WTC11 (cell line): ENCODE measurements around the gene GLRA3. TPM values are rescaled to one million over a fixed set of nuclear protein-coding genes. Genes with fewer than 3 reads are reported as not detected.

Experiments
- ATAC-seq: fragments of 200-7000 bp; cut with Tn5 transposase; 2 replicates; pipeline ENCODE4 v1.10.0; 2021; ENCODE audit warnings: mild to moderate bottlenecking, moderate library complexity
- CTCF ChIA-PET: fragments of 300-600 bp; sonication (Branson Sonifier 250); formaldehyde crosslinking; loops from one replicate; lab custom pipeline; 2021; ENCODE audit warnings: antibody characterized with exemption; lab: Charles Lee
- POLR2A ChIA-PET: fragments of 350-600 bp; sonication (Branson Sonifier 250); formaldehyde crosslinking; loops from one replicate; lab custom pipeline; 2021; ENCODE audit warnings: antibody characterized with exemption; lab: Charles Lee
- DNase-seq: peaks from one replicate; pipeline ENCODE4 v3.0.0; 2021; ENCODE audit warnings: low spot score
- H3K27ac Mint-ChIP-seq: 2 replicates; pipeline ENCODE4 v1.8.0; 2021; ENCODE audit warnings: mixed read lengths
- H3K27me3 Mint-ChIP-seq: 2 replicates; pipeline ENCODE4 v1.8.0; 2021; ENCODE audit warnings: low read depth, mild to moderate bottlenecking, moderate library complexity, mixed read lengths
- H3K36me3 Mint-ChIP-seq: 2 replicates; pipeline ENCODE4 v1.8.0; 2021; ENCODE audit warnings: mixed read lengths
- H3K4me1 Mint-ChIP-seq: 2 replicates; pipeline ENCODE4 v1.8.0; 2022; ENCODE audit warnings: mixed read lengths
- H3K4me3 Mint-ChIP-seq: 2 replicates; pipeline ENCODE4 v1.8.0; 2021; ENCODE audit warnings: mild to moderate bottlenecking, moderate library complexity, mixed read lengths
- H3K9me3 Mint-ChIP-seq: 2 replicates; pipeline ENCODE4 v1.8.0; 2021; ENCODE audit warnings: mixed read lengths
- CBFB ChIP-seq: sonication (generic); formaldehyde crosslinking; IDR thresholded peaks from 2 replicates; pipeline ENCODE4 v1.8.1; 2022; ENCODE audit warnings: mild to moderate bottlenecking, low read depth, missing genetic modification reagents
- FOXJ3 ChIP-seq: sonication (generic); formaldehyde crosslinking; IDR thresholded peaks from 2 replicates; pipeline ENCODE4 v1.9.0; 2021; ENCODE audit warnings: missing genetic modification reagents, mild to moderate bottlenecking, borderline replicate concordance
- FOXK1 ChIP-seq: sonication (generic); formaldehyde crosslinking; IDR thresholded peaks from 2 replicates; pipeline ENCODE4 v1.8.0; 2022; ENCODE audit warnings: mild to moderate bottlenecking, moderate library complexity, missing genetic modification reagents
- GABPB1 ChIP-seq: sonication (generic); formaldehyde crosslinking; IDR thresholded peaks from 2 replicates; pipeline ENCODE4 v1.8.1; 2023; ENCODE audit warnings: mild to moderate bottlenecking, missing genetic modification reagents
- GTF2I ChIP-seq: fragments of 250-450 bp; sonication (Bioruptor Pico); conservative IDR thresholded peaks from 2 replicates; pipeline ENCODE4 v1.4.0; 2021; ENCODE audit warnings: mild to moderate bottlenecking
- HMGA2 ChIP-seq: fragments of 250-450 bp; sonication (Bioruptor Pico); IDR thresholded peaks from 2 replicates; pipeline ENCODE4 v1.4.0; 2021; ENCODE audit warnings: mild to moderate bottlenecking, moderate library complexity
- IRF2 ChIP-seq: sonication (generic); formaldehyde crosslinking; IDR thresholded peaks from 2 replicates; pipeline ENCODE4 v1.8.0; 2022; ENCODE audit warnings: low read depth, missing genetic modification reagents, borderline replicate concordance
- JAZF1 ChIP-seq: fragments of 250-450 bp; sonication (Bioruptor Pico); IDR thresholded peaks from 2 replicates; pipeline ENCODE4 v1.9.0; 2021; ENCODE audit warnings: moderate library complexity, mild to moderate bottlenecking, inconsistent platforms
- JUN ChIP-seq: sonication (generic); formaldehyde crosslinking; IDR thresholded peaks from 2 replicates; pipeline ENCODE4 v1.8.0; 2023; ENCODE audit warnings: mild to moderate bottlenecking, missing genetic modification reagents
- MXD4 ChIP-seq: fragments of 250-450 bp; sonication (Bioruptor Pico); IDR thresholded peaks from 2 replicates; pipeline ENCODE4 v1.8.0; 2021; ENCODE audit warnings: mild to moderate bottlenecking, moderate library complexity, borderline replicate concordance
- MYBL2 ChIP-seq: sonication (generic); formaldehyde crosslinking; IDR thresholded peaks from 2 replicates; pipeline ENCODE4 v1.8.1; 2023; ENCODE audit warnings: mild to moderate bottlenecking, moderate library complexity, missing genetic modification reagents
- NFE2L1 ChIP-seq: sonication (generic); formaldehyde crosslinking; IDR thresholded peaks from 2 replicates; pipeline ENCODE4 v1.8.1; 2023; ENCODE audit warnings: missing genetic modification reagents
- NR3C1 ChIP-seq: sonication (generic); formaldehyde crosslinking; conservative IDR thresholded peaks from 2 replicates; pipeline ENCODE4 v1.8.1; 2023; ENCODE audit warnings: low read depth, mild to moderate bottlenecking, missing genetic modification reagents
- OVOL2 ChIP-seq: fragments of 250-450 bp; sonication (Bioruptor Pico); IDR thresholded peaks from 2 replicates; pipeline ENCODE4 v1.9.0; 2021; ENCODE audit warnings: mild to moderate bottlenecking, borderline replicate concordance
- RELA ChIP-seq: sonication (generic); formaldehyde crosslinking; IDR thresholded peaks from 2 replicates; pipeline ENCODE4 v1.8.1; 2022; ENCODE audit warnings: missing genetic modification reagents, mild to moderate bottlenecking, borderline replicate concordance
- SMAD4 ChIP-seq: sonication (generic); formaldehyde crosslinking; IDR thresholded peaks from 2 replicates; pipeline ENCODE4 v1.8.0; 2022; ENCODE audit warnings: mild to moderate bottlenecking, missing genetic modification reagents
- TP53 ChIP-seq: sonication (generic); formaldehyde crosslinking; IDR thresholded peaks from 2 replicates; pipeline ENCODE4 v1.8.1; 2023; ENCODE audit warnings: mild to moderate bottlenecking, missing genetic modification reagents
- ZNF219 ChIP-seq: sonication (generic); formaldehyde crosslinking; IDR thresholded peaks from 2 replicates; pipeline ENCODE4 v1.8.0; 2023; ENCODE audit warnings: missing genetic modification reagents, mild to moderate bottlenecking, borderline replicate concordance
- ZNF232 ChIP-seq: sonication (generic); formaldehyde crosslinking; IDR thresholded peaks from 2 replicates; pipeline ENCODE4 v1.8.0; 2022; ENCODE audit warnings: mild to moderate bottlenecking, missing genetic modification reagents
- ZNF416 ChIP-seq: fragments of 250-450 bp; sonication (Bioruptor Pico); IDR thresholded peaks from 2 replicates; pipeline ENCODE4 v1.9.0; 2021; ENCODE audit warnings: mild to moderate bottlenecking, inconsistent platforms
- ZNF671 ChIP-seq: fragments of 250-450 bp; sonication (Bioruptor Pico); IDR thresholded peaks from 2 replicates; pipeline ENCODE4 v1.8.0; 2021; ENCODE audit warnings: mild to moderate bottlenecking
- total RNA-seq: library from RNA; stranded (reverse); gene quantifications from 3 replicates; pipeline ENCODE4 v1.2.3, GENCODE V29; 2021
- TF ChIP-seq, protein P1 (sequence below): sonication (generic); formaldehyde crosslinking; IDR thresholded peaks from 2 replicates; pipeline ENCODE4 v1.8.0; 2022; ENCODE audit warnings: mild to moderate bottlenecking, missing genetic modification reagents
- TF ChIP-seq, protein P2 (sequence below): fragments of 200-600 bp; IDR thresholded peaks from 2 replicates; pipeline ENCODE4 v1.8.0; 2022; ENCODE audit warnings: antibody characterized with exemption
- TF ChIP-seq, protein P3 (sequence below): fragments of 250-450 bp; sonication (Bioruptor Pico); IDR thresholded peaks from 2 replicates; pipeline ENCODE4 v1.9.0; 2021; ENCODE audit warnings: mild to moderate bottlenecking
- TF ChIP-seq, protein P4 (sequence below): fragments of 250-450 bp; sonication (Bioruptor Pico); IDR thresholded peaks from 2 replicates; pipeline ENCODE4 v1.9.0; 2021; ENCODE audit warnings: moderate library complexity, mild to moderate bottlenecking, inconsistent platforms, borderline replicate concordance
- TF ChIP-seq, protein P5 (sequence below): sonication (generic); formaldehyde crosslinking; IDR thresholded peaks from 2 replicates; pipeline ENCODE4 v1.8.1; 2022; ENCODE audit warnings: mild to moderate bottlenecking, missing genetic modification reagents, moderate library complexity, borderline replicate concordance

Gene GLRA3
- total RNA-seq, 1 experiment from 2014 or later: 0.15 TPM

DNA sequence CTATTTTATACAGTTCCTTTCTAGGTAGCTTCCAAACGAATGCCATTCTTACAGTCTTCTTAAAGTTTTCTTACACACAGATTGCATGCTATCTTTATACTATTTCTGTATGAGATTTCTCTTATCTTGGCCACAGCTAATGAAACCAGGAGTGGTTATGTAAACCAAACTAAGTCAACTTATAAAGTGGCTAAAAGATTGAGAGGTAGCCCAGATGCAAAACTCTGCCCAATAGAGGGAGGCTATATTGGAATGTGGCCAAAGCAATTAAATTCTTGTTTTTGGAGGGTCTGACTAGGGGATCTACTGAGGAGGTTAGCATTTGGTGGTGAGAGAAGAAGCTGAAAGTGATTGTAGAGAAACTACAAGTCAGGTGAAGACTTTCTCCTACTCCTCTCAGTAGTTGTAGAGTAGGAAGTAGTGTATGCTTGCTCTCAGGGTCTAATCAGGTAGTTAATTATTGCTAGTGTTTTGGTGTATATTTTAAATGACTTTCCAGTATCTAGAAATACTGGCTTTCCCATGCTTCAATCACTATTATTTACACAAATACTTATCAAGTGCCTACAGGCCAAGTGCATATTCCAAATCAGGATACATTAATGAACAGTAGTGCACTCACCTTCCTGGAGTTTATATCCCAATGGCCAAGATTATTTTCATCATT is 202.6 kb downstream of the GLRA3 start:
- no peaks in the 10 kb centered on the region for H3K36me3 Mint-ChIP-seq
- H3K4me1 Mint-ChIP-seq: peaks cover 5% of the 10 kb centered on the region
- POLR2A ChIA-PET: no interaction called here
- H3K9me3 Mint-ChIP-seq: peaks cover 7% of the 10 kb centered on the region
- ATAC-seq (no peak), DNase-seq (no peak)
- no peak overlapping the region for H3K27ac Mint-ChIP-seq
- no peak overlapping the region for H3K4me3 Mint-ChIP-seq
- no peaks in the 10 kb centered on the region for H3K27me3 Mint-ChIP-seq
- CTCF ChIA-PET: no interaction called here
- no peak for TF ChIP-seq FOXK1 (CRISPR knock-in tag)
- TF ChIP-seq HMGA2 (CRISPR knock-in tag): no peak
- TF ChIP-seq SMAD4 (CRISPR knock-in tag): no peak
- TF ChIP-seq MYBL2 (CRISPR knock-in tag): no peak

DNA sequence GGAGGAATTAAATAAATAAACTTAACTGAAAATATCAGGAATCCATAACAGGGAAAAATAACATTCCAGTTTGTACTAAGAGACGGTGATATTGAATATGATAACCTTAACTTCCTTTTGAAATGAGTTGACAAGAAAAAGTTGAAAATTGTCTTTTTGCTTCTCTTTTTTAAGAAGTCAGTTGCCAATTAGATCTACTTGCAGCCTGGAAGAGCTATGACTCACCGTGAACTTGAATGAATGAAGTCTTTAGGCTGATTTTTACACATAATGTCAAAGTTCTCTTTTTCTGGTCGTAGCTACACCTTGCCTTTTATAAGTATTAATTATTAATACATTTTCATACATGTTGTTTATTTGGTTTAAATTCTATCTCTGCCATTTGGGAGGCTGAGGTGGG is 212.4 kb downstream of the GLRA3 start:
- Mint-ChIP-seq H3K4me3 (no peak overlapping the region), H3K36me3 (peaks cover 21% of the 10 kb centered on the region), H3K4me1 (0 out of 2 replicates have a peak, but pooled peaks cover 4% of the 10 kb centered on the region), H3K27ac (no peak overlapping the region), H3K27me3 (no peaks in the 10 kb centered on the region), H3K9me3 (peaks cover 36% of the 10 kb centered on the region)
- ATAC-seq (no peak), DNase-seq (no peak)
- TF ChIP-seq, protein P1, sequence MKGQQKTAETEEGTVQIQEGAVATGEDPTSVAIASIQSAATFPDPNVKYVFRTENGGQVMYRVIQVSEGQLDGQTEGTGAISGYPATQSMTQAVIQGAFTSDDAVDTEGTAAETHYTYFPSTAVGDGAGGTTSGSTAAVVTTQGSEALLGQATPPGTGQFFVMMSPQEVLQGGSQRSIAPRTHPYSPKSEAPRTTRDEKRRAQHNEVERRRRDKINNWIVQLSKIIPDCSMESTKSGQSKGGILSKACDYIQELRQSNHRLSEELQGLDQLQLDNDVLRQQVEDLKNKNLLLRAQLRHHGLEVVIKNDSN (CRISPR knock-in tag): no peak
- no peak for TF ChIP-seq ZNF232 (CRISPR knock-in tag)
- no peak for TF ChIP-seq ZNF219 (CRISPR knock-in tag)
- TF ChIP-seq RELA (CRISPR knock-in tag): no peak
- TF ChIP-seq GTF2I (CRISPR knock-in tag): no peak
- no peak for TF ChIP-seq IRF2 (CRISPR knock-in tag)
- no peak for TF ChIP-seq JAZF1 (CRISPR knock-in tag)
- TF ChIP-seq TP53 (CRISPR knock-in tag): no peak
- TF ChIP-seq CBFB (CRISPR knock-in tag): no peak
- no peak for TF ChIP-seq ZNF416
- TF ChIP-seq, protein P2, sequence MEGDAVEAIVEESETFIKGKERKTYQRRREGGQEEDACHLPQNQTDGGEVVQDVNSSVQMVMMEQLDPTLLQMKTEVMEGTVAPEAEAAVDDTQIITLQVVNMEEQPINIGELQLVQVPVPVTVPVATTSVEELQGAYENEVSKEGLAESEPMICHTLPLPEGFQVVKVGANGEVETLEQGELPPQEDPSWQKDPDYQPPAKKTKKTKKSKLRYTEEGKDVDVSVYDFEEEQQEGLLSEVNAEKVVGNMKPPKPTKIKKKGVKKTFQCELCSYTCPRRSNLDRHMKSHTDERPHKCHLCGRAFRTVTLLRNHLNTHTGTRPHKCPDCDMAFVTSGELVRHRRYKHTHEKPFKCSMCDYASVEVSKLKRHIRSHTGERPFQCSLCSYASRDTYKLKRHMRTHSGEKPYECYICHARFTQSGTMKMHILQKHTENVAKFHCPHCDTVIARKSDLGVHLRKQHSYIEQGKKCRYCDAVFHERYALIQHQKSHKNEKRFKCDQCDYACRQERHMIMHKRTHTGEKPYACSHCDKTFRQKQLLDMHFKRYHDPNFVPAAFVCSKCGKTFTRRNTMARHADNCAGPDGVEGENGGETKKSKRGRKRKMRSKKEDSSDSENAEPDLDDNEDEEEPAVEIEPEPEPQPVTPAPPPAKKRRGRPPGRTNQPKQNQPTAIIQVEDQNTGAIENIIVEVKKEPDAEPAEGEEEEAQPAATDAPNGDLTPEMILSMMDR: no peak
- TF ChIP-seq JUN (CRISPR knock-in tag): no peak
- TF ChIP-seq ZNF671: no peak
- no peak for TF ChIP-seq FOXJ3 (CRISPR knock-in tag)
- no peak for TF ChIP-seq NR3C1 (CRISPR knock-in tag)
- no peak for TF ChIP-seq SMAD4 (CRISPR knock-in tag)
- no peak for TF ChIP-seq OVOL2
- no peak for TF ChIP-seq MXD4 (CRISPR knock-in tag)
- TF ChIP-seq GABPB1: no peak
- ChIA-PET POLR2A (no interaction called here), CTCF (no interaction called here)

DNA sequence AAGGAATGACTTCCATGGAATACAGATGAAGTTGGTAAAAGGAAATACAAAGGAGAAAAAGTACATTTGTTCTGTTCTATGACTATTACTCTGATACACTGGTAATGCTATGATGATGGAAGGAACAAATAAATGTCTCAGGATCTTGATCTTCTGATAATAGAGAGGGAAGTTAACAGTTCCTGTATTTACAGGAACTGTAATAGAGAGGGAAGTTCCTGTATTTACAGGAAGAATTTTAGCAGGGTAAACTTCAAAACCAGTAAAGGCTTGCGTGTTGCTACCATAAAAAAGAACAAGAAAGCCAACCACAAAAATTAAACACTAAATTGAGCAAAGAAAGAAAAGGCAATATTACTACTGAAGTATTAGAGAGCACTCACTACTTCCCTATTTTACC is 215.1 kb downstream of the GLRA3 start:
- POLR2A ChIA-PET: no interaction called here
- DNase-seq (no peak), ATAC-seq (no peak)
- Mint-ChIP-seq H3K36me3 (peaks cover 28% of the 10 kb centered on the region), H3K27ac (no peak overlapping the region), H3K4me1 (peaks cover 10% of the 10 kb centered on the region), H3K27me3 (no peaks in the 10 kb centered on the region), H3K9me3 (peaks cover 36% of the 10 kb centered on the region), H3K4me3 (no peak overlapping the region)
- CTCF ChIA-PET: no interaction called here
- TF ChIP-seq, protein P3, sequence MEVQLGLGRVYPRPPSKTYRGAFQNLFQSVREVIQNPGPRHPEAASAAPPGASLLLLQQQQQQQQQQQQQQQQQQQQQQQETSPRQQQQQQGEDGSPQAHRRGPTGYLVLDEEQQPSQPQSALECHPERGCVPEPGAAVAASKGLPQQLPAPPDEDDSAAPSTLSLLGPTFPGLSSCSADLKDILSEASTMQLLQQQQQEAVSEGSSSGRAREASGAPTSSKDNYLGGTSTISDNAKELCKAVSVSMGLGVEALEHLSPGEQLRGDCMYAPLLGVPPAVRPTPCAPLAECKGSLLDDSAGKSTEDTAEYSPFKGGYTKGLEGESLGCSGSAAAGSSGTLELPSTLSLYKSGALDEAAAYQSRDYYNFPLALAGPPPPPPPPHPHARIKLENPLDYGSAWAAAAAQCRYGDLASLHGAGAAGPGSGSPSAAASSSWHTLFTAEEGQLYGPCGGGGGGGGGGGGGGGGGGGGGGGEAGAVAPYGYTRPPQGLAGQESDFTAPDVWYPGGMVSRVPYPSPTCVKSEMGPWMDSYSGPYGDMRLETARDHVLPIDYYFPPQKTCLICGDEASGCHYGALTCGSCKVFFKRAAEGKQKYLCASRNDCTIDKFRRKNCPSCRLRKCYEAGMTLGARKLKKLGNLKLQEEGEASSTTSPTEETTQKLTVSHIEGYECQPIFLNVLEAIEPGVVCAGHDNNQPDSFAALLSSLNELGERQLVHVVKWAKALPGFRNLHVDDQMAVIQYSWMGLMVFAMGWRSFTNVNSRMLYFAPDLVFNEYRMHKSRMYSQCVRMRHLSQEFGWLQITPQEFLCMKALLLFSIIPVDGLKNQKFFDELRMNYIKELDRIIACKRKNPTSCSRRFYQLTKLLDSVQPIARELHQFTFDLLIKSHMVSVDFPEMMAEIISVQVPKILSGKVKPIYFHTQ (CRISPR knock-in tag): no peak
- TF ChIP-seq SMAD4 (CRISPR knock-in tag) (no peak), NFE2L1 (CRISPR knock-in tag) (no peak), ZNF219 (CRISPR knock-in tag) (no peak), ZNF671 (no peak)
- TF ChIP-seq, protein P4, sequence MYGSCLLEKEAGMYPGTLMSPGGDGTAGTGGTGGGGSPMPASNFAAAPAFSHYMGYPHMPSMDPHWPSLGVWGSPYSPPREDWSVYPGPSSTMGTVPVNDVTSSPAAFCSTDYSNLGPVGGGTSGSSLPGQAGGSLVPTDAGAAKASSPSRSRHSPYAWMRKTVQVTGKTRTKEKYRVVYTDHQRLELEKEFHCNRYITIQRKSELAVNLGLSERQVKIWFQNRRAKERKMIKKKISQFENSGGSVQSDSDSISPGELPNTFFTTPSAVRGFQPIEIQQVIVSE (CRISPR knock-in tag): no peak
- TF ChIP-seq, protein P5, sequence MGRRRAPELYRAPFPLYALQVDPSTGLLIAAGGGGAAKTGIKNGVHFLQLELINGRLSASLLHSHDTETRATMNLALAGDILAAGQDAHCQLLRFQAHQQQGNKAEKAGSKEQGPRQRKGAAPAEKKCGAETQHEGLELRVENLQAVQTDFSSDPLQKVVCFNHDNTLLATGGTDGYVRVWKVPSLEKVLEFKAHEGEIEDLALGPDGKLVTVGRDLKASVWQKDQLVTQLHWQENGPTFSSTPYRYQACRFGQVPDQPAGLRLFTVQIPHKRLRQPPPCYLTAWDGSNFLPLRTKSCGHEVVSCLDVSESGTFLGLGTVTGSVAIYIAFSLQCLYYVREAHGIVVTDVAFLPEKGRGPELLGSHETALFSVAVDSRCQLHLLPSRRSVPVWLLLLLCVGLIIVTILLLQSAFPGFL (CRISPR knock-in tag): no peak
